AG09309 (cell line): ENCODE results near the gene JPH4.

Source experiments
- DNase-seq: peaks from one replicate; pipeline ENCODE4 v3.0.0-alpha.2; 2010; ENCODE audit warnings: low read depth
- H3K4me3 ChIP-seq: 2 replicates; pipeline ENCODE4 v1.5.1; 2011; ENCODE audit warnings: mild to moderate bottlenecking, low read depth, low read length, moderate library complexity; ENCODE audit not compliant: control insufficient read depth
- CTCF ChIP-seq: IDR thresholded peaks from 2 replicates; pipeline ENCODE4 v1.5.1; 2011; ENCODE audit warnings: mild to moderate bottlenecking, low read depth, low read length, inconsistent platforms; ENCODE audit not compliant: insufficient read depth, control insufficient read depth; ENCODE audit errors: missing control alignments

Gene JPH4

GRCh38 chr14:23567186-23568020 lies 11.2 kb downstream of the JPH4 start, which contains the start of gene AP1G2:
TSS of gene AP1G2 (minus strand) at chr14:23567791. CDS start at chr14:23567314, 477 bp downstream.
- peak within 1 kb of the TSS; percentile 50 for H3K4me3 ChIP-seq
- DNase-seq, result no peak
- no peak for TF ChIP-seq CTCF

GRCh38 chr14:23566778-23567185 lies 11.8 kb downstream of the JPH4 start:
- TF ChIP-seq CTCF, result peak; percentile 40

GRCh38 chr14:23566112-23566777 lies 12.3 kb downstream of the JPH4 start:
- no peak for TF ChIP-seq CTCF
- no peak for DNase-seq
- H3K4me3 ChIP-seq, result no peak overlapping the region

More at GRCh38 chr14:23566778-23567185, 11.8 kb downstream of the JPH4 start:
- peak overlapping the region; percentile 50 for H3K4me3 ChIP-seq
- DNase-seq, result no peak

- DNase-seq, result no peak
- TF ChIP-seq CTCF, result no peak
- H3K4me3 ChIP-seq, result no peak overlapping the region
These were observed 13.0 kb downstream of the JPH4 start for GRCh38 chr14:23565626-23566025.

GRCh38 chr14:23564876-23565275 lies 13.7 kb downstream of the JPH4 start:
- H3K4me3 ChIP-seq, result no peak overlapping the region
- no peak for DNase-seq
- no peak for TF ChIP-seq CTCF

- no peak for TF ChIP-seq CTCF
These were observed 14.3 kb downstream of the JPH4 start for GRCh38 chr14:23564181-23564812.

More at GRCh38 chr14:23564181-23564812, 14.3 kb downstream of the JPH4 start:
- no peak for DNase-seq
- H3K4me3 ChIP-seq, result no peak overlapping the region
